IMR-90 (cell line): Measurements from ENCODE around the gene MPP7. TPM values are rescaled to one million over a fixed set of nuclear protein-coding genes. Genes with fewer than 3 reads are reported as not detected.

Experiments used
- ATAC-seq: fragments of 200-7000 bp; cut with Tn5 transposase; 2 replicates; pipeline ENCODE4 v1.9.1; 2020; ENCODE audit warnings: low read depth, mild to moderate bottlenecking, moderate library complexity
- BruUV-seq: library from RNA; stranded (reverse); fragments of 400-500 nt; replicated peaks from 2 replicates; lab custom pipeline; 2021; lab: Mats Ljungman, UMichigan
- CTCF ChIA-PET: fragments of 300-600 bp; formaldehyde crosslinking; extraction: SDS; loops from one replicate; lab custom pipeline; 2021; ENCODE audit warnings: antibody characterized with exemption; lab: Yijun Ruan, JAX
- POLR2A ChIA-PET: fragments of 300-600 bp; sonication (Branson Sonifier 250); formaldehyde crosslinking; loops from one replicate; lab custom pipeline; 2022; ENCODE audit warnings: antibody characterized with exemption; ENCODE audit not compliant: unreplicated experiment; lab: Charles Lee
- DNase-seq: peaks from one replicate; pipeline ENCODE4 v3.0.0; 2013
- H2AFZ ChIP-seq: replicated peaks from 2 replicates; pipeline ENCODE3; 2013; ENCODE audit warnings: low read length, mild to moderate bottlenecking; ENCODE audit not compliant: poor library complexity
- H2AK5ac ChIP-seq: 2 replicates; pipeline ENCODE4 v1.6.1; 2013; ENCODE audit warnings: low read depth, low read length, inconsistent platforms
- H2AK9ac ChIP-seq: replicated peaks from 2 replicates; pipeline ENCODE3; 2013; ENCODE audit warnings: mild to moderate bottlenecking, low read depth, low read length, moderate library complexity; ENCODE audit not compliant: poor library complexity
- H2BK120ac ChIP-seq: 2 replicates; pipeline ENCODE4 v1.6.1; 2013; ENCODE audit warnings: low read depth, low read length, inconsistent platforms
- H2BK15ac ChIP-seq: 3 replicates; pipeline ENCODE4 v1.6.1; 2013; ENCODE audit warnings: low read depth, low read length, inconsistent platforms
- H2BK20ac ChIP-seq: 2 replicates; pipeline ENCODE4 v1.6.1; 2013; ENCODE audit warnings: low read depth, mild to moderate bottlenecking, inconsistent platforms, low read length, moderate library complexity
- H2BK5ac ChIP-seq: 2 replicates; pipeline ENCODE4 v1.6.1; 2013; ENCODE audit warnings: mild to moderate bottlenecking, low read depth, low read length, inconsistent platforms; ENCODE audit not compliant: poor library complexity, severe bottlenecking
- H3K14ac ChIP-seq: replicated peaks from 2 replicates; pipeline ENCODE4 v1.6.1; 2013; ENCODE audit warnings: low read depth, low read length, inconsistent platforms
- H3K18ac ChIP-seq: 2 replicates; pipeline ENCODE4 v1.6.1; 2013; ENCODE audit warnings: low read depth, low read length, control low read depth
- H3K23ac ChIP-seq: 2 replicates; pipeline ENCODE4 v1.6.1; 2013; ENCODE audit warnings: low read depth, low read length, inconsistent platforms
- H3K27ac ChIP-seq: 2 replicates; pipeline ENCODE4 v1.5.1; 2013; ENCODE audit warnings: mild to moderate bottlenecking, control low read depth, low read length; ENCODE audit not compliant: insufficient read depth
- H3K27me3 ChIP-seq: 2 replicates; pipeline ENCODE4 v1.6.1; 2013; ENCODE audit warnings: low read length; ENCODE audit not compliant: control insufficient read depth, insufficient read depth
- H3K36me3 ChIP-seq: 2 replicates; pipeline ENCODE4 v1.6.1; 2013; ENCODE audit warnings: low read length, mixed read lengths; ENCODE audit not compliant: control insufficient read depth, insufficient read depth
- H3K4ac ChIP-seq: 2 replicates; pipeline ENCODE4 v1.6.1; 2013; ENCODE audit warnings: low read depth, low read length, inconsistent platforms
- H3K4me1 ChIP-seq: 2 replicates; pipeline ENCODE4 v1.6.1; 2013; ENCODE audit warnings: low read length, mixed read lengths; ENCODE audit not compliant: control insufficient read depth, insufficient read depth
- H3K4me2 ChIP-seq: 2 replicates; pipeline ENCODE4 v1.6.1; 2013; ENCODE audit warnings: low read depth, mild to moderate bottlenecking, control low read depth, low read length, moderate library complexity
- H3K4me3 ChIP-seq: 2 replicates; pipeline ENCODE4 v1.5.1; 2013; ENCODE audit warnings: low read depth, mild to moderate bottlenecking, control low read depth, low read length, moderate library complexity; ENCODE audit not compliant: insufficient read depth
- H3K56ac ChIP-seq: 2 replicates; pipeline ENCODE4 v1.6.1; 2013; ENCODE audit warnings: low read length, inconsistent platforms; ENCODE audit not compliant: insufficient read depth; ENCODE audit errors: extremely low read depth
- H3K79me1 ChIP-seq, 2 experiments: 2 replicates each; pipeline ENCODE4 v1.6.1; 2013; ENCODE audit warnings: low read length in 2 of 2, inconsistent platforms in 1 of 2, low read depth in 1 of 2
- H3K9ac ChIP-seq: 2 replicates; pipeline ENCODE4 v1.6.1; 2013; ENCODE audit warnings: low read depth, low read length, control low read depth
- H3K9me1 ChIP-seq: 2 replicates; pipeline ENCODE4 v1.6.1; 2013; ENCODE audit warnings: low read length, inconsistent platforms; ENCODE audit not compliant: insufficient read depth
- H3K9me3 ChIP-seq: 2 replicates; pipeline ENCODE4 v1.6.1; 2013; ENCODE audit warnings: low read length; ENCODE audit not compliant: control insufficient read depth, insufficient read depth
- H4K20me1 ChIP-seq: 2 replicates; pipeline ENCODE4 v1.6.1; 2013; ENCODE audit warnings: low read length, inconsistent platforms; ENCODE audit not compliant: insufficient read depth
- H4K5ac ChIP-seq: 2 replicates; pipeline ENCODE4 v1.6.1; 2013; ENCODE audit warnings: mild to moderate bottlenecking, low read depth, low read length, control low read depth
- H4K8ac ChIP-seq, 2 experiments: 2 replicates each; pipeline ENCODE4 v1.6.1; 2013; ENCODE audit warnings: low read depth in 2 of 2, low read length in 2 of 2, control low read depth in 1 of 2, inconsistent platforms in 1 of 2
- H4K91ac ChIP-seq: 2 replicates; pipeline ENCODE4 v1.6.1; 2013; ENCODE audit warnings: low read depth, low read length, inconsistent platforms; ENCODE audit not compliant: insufficient read depth
- CEBPB ChIP-seq: IDR thresholded peaks from 2 replicates; pipeline ENCODE4 v1.6.1; 2012; ENCODE audit warnings: low read depth, low read length, improper control_type of control experiment
- SMC3 ChIP-seq: fragments of 150-350 bp; IDR thresholded peaks from 2 replicates; pipeline ENCODE4 v1.6.1; 2016; ENCODE audit warnings: low read depth, mild to moderate bottlenecking, antibody characterized with exemption, low read length, moderate library complexity
- WGBS, 2 experiments: methylation state at CpG; one replicate each; pipeline versions ENCODE4 v1.1.5 to v1.1.7; 2013; ENCODE audit warnings: missing lambda C conversion rate in 2 of 2; ENCODE audit not compliant: insufficient read length in 1 of 2; ENCODE audit errors: extremely low coverage in 2 of 2; 5-methylcytosine and 5-hydroxymethylcytosine counted together
- dilution Hi-C: fragments of 300-500 bp; cut with HindIII; formaldehyde crosslinking; loops from one replicate; pipeline ENCODE4 v1.14.3; 2018; ENCODE audit warnings: low sequenced_read_pairs; ENCODE audit not compliant: unreplicated experiment
- in situ Hi-C: fragments of 300-500 bp; cut with MboI; formaldehyde crosslinking; loops from 3 replicates; pipeline ENCODE4 v1.14.3; 2019; ENCODE audit warnings: low sequenced_read_pairs, inconsistent platforms, mixed read lengths
- intact Hi-C: fragments of 100-400 bp; cut with micrococcal nuclease; formaldehyde crosslinking; loops from 2 replicates; pipeline ENCODE4 v1.10.0; 2022
- polyA plus RNA-seq, 3 experiments: library from polyadenylated mRNA; depleted of rRNA; stranded (reverse); fragments of >200 nt; gene quantifications; 2 replicates each; pipeline ENCODE4 v1.2.3, GENCODE V29; 2012; ENCODE audit warnings: low replicate concordance in 1 of 3
- total RNA-seq: library from RNA; depleted of rRNA; stranded (reverse); fragments of >200 nt; gene quantifications from 2 replicates; pipeline ENCODE4 v1.2.3, GENCODE V29; 2012

The MPP7 gene
- total and polyA plus RNA-seq, 2 of the 4 experiments (the other 2 are of a cell fraction): 0.39 to 1.4 TPM

GRCh38 chr10:28304032-28304571 is 1.2 kb upstream of the MPP7 start:
- H3K27me3 ChIP-seq: peaks cover 42% of the 10 kb centered on the region
- WGBS, 2 experiments: no CpG with 5 or more reads among the region's 3 CpGs
- no peaks in the 10 kb centered on the region for H3K79me1 ChIP-seq
- H4K91ac ChIP-seq: no peak overlapping the region
- H4K8ac ChIP-seq: no peak overlapping the region
- H2BK15ac ChIP-seq: no peak overlapping the region
- ChIA-PET CTCF (interaction anchor here (1.0 kb wide), 1 partner anchor 77 kb away, joined by 3 read pairs; no protein-coding TSS in a partner anchor), POLR2A (no interaction called here)
- H3K9ac ChIP-seq: no peak overlapping the region
- H2BK5ac ChIP-seq: no peak overlapping the region
- H2BK20ac ChIP-seq: no peak overlapping the region
- no peaks in the 10 kb centered on the region for H3K36me3 ChIP-seq
- H3K14ac ChIP-seq: no peak overlapping the region
- no peak overlapping the region for H3K4me2 ChIP-seq
- in situ Hi-C loops (no loop called here), intact Hi-C loops (no loop called here), dilution Hi-C loops (no loop called here)
- no peaks in the 10 kb centered on the region for H3K9me3 ChIP-seq
- ATAC-seq: no peak
- H4K5ac ChIP-seq: no peak overlapping the region
- no peak overlapping the region for H3K56ac ChIP-seq
- no peak overlapping the region for H2AFZ ChIP-seq
- no peak overlapping the region for H3K18ac ChIP-seq
- no peak overlapping the region for H2AK5ac ChIP-seq
- no peaks in the 10 kb centered on the region for H4K20me1 ChIP-seq
- H2BK120ac ChIP-seq: no peak overlapping the region
- no peak overlapping the region for H3K4ac ChIP-seq
- no peak overlapping the region for H2AK9ac ChIP-seq
- H3K27ac ChIP-seq: no peak overlapping the region
- no peak overlapping the region for H3K23ac ChIP-seq
- DNase-seq: no peak
- BruUV-seq: no TSS peak
- TF ChIP-seq CEBPB: peak; percentile 78
- no peak for TF ChIP-seq SMC3
- H3K9me1 ChIP-seq: no peaks in the 10 kb centered on the region
- H3K4me3 ChIP-seq: no peak overlapping the region
- no peaks in the 10 kb centered on the region for H3K4me1 ChIP-seq
